HG02642 (cell line): ENCODE measurements around the gene VEGFB.

ENCODE experiments used
- ATAC-seq: cut with Tn5 transposase; IDR thresholded peaks from one replicate; pipeline ENCODE4 v1.9.1; 2021; ENCODE audit warnings: mild to moderate bottlenecking; ENCODE audit not compliant: unreplicated experiment, poor library complexity

The VEGFB gene

DNA sequence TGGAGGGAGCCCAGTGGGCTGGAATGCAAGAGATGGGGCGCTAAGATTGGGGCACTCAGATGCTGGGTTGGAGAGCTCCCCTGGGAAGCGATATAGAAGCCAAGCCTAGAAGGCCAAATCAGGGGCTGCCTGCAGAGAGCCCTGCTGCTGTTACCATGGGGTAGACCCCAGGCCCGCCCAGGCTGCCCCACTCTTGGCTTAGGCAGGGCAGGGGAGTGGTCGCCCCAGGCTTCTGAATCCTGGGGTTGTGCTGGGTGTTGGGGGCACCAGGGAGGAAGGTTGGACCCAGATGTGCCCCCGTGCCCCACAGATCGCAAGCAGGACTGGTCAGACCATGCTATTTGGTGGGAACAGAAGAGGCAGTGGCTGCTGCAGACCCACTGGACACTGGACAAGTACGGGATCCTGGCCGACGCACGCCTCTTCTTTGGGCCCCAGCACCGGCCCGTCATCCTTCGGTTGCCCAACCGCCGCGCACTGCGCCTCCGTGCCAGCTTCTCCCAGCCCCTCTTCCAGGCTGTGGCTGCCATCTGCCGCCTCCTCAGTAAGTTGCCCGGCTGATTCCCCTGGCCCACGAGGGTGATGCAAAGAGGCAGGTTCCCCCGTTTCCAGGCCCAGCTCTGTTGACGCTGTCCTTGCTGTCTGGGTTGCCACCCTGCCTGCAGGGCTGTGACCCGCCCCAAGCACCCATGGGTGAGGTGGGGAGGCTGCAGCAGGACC lies 23.9 kb upstream of the VEGFB start:
- no peak for ATAC-seq

DNA sequence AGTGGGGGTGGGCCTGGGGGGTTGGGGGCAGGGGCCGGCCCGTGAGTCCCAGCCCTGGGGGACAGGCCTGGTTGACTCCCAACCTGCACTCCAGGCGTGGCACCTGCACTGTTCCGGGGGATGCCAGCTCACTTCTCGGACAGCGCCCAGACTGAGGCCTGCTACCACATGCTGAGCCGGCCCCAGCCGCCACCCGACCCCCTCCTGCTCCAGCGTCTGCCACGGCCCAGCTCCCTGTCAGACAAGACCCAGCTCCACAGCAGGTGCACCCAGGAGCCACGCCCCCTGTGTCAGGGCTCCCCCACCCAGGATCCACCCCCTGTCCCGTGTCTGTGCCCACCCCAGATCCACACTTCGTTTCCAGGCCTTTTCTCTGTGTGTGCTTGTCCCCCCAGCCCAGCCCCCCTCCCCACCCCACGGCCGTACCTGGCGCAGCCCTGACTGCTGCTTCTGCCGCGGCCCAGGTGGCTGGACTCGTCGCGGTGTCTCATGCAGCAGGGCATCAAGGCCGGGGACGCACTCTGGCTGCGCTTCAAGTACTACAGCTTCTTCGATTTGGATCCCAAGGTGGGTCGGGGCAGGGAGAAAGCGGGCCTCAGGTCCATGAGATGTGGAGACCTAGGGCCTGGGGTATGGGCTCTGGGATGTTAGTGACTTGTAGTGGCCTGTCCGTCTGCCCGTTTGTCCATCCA lies 23.1 kb upstream of the VEGFB start:
- ATAC-seq, result no peak

- no peak for ATAC-seq
These were observed 17.5 kb upstream of the VEGFB start for GRCh38 chr11:64216879-64217278.

- ATAC-seq, result no peak
These were observed 15.6 kb upstream of the VEGFB start for GRCh38 chr11:64218628-64219353.

DNA sequence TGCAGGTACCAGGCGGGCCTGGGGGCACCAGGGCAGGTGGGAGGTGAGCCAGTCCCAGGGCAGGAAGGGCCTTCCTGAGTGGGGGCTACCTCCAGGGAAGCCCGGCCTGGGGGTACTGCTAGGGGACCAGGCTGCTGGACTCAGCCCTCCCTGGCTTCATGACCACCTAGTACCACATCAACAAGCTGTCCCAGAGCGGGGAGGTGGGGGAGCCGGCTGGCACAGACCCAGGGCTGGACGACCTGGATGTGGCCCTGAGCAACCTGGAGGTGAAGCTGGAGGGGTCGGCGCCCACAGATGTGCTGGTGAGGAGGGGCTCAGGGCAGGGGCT lies 15.1 kb upstream of the VEGFB start:
- ATAC-seq, result no peak

DNA sequence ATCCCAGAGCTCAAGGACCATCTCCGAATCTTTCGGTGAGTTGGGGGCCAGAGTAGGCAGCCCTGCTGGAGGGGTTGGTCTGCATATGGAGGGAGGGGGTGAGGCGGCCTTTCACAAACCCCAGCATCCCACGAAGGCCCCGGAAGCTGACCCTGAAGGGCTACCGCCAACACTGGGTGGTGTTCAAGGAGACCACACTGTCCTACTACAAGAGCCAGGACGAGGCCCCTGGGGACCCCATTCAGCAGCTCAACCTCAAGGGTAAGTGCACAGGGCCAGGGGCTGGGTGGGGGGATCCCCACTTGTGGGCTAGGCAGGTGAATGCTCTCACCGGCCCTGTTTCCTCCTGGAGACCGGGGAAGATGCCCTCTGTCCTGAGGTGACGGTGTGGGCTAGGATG lies 14.6 kb upstream of the VEGFB start:
- ATAC-seq, result no peak

DNA sequence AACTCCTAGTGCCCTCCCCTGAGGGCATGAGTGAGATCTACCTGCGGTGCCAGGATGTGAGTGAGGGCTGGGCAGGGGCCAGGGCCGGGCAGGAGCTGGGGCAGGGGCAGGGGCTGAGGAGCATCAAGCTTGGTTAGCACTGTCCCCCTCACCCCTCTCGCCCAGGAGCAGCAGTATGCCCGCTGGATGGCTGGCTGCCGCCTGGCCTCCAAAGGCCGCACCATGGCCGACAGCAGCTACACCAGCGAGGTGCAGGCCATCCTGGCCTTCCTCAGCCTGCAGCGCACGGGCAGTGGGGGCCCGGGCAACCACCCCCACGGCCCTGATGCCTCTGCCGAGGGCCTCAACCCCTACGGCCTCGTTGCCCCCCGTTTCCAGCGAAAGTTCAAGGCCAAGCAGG lies 14.1 kb upstream of the VEGFB start:
- ATAC-seq, result no peak

- no peak for ATAC-seq
These were observed 13.6 kb upstream of the VEGFB start for GRCh38 chr11:64220798-64221197.

DNA sequence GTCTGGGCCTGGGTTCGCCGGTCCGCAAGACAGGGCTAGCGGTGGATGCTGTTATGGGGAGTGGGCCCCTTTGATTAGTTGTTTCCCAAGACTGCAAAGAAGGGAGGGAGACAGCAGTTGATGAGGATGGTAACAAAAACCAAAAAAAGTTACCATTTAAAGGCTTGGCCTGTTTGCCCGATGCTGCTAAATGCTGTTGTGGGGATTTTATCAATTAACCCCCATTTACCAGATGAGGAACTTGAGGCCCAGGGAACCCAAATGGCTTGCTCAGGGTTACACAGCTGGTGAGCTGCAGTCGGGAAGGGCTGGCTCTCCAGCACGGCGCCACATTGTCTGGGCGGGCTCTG lies 11.8 kb upstream of the VEGFB start:
- no peak for ATAC-seq

DNA sequence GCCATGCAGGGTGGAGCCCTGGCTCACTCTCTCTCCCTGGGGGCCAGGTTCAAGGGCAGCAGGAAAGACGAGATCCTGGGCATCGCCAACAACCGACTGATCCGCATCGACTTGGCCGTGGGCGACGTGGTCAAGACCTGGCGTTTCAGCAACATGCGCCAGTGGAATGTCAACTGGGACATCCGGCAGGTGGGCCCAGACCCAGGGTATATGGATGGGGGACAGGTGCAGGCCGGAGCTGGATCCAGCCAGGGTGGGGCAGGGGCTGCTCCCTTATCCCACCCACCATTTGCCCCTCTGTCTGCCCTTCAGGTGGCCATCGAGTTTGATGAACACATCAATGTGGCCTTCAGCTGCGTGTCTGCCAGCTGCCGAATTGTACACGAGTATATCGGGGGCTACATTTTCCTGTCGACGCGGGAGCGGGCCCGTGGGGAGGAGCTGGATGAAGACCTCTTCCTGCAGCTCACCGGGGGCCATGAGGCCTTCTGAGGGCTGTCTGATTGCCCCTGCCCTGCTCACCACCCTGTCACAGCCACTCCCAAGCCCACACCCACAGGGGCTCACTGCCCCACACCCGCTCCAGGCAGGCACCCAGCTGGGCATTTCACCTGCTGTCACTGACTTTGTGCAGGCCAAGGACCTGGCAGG lies 11.3 kb upstream of the VEGFB start:
- ATAC-seq, result no peak

DNA sequence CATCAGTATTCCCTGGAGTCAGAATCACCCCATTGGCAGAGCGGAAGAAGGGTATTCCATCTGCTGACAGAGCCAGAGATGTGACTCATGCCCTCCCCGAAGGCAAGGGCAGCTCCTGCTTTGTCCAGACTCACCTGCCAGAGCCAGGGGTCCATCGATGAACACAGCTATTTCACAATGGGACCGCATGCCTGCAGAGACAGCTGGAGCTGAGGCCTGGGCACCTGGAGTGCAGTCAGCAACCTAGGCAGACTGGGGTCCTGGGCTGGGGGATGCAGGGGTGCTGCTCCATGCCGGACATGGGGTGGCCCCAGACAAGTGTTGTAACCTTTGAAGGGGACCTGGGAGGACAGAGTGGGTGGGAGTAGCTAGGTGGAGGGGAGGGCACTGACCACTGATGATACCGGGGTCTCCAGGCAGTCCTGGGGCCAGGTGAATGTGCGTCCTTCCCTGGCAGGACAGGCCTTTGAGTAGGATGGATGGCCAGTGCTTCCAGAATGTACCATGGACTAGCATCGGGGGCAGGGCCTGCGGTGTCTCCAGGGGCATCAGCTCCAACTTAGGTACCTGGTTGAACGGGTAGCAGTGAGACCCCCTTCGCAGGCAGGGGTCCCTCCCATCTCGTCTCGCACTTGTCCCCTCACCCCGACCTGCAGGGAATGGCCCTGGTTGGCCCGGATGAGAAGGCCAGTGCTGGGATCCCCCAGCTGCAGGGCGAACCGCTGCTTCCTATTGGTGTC lies 10.1 kb upstream of the VEGFB start:
- ATAC-seq, result no peak

GRCh38 chr11:64224891-64225607 lies 9.3 kb upstream of the VEGFB start:
- ATAC-seq, result no peak

- peak; percentile 48 for ATAC-seq
These were observed 8.5 kb upstream of the VEGFB start, which contains the start of the genes NUDT22 and TRPT1 for GRCh38 chr11:64225608-64226506. Gene NUDT22 (plus strand): TSS chr11:64226274. CDS start chr11:64226653, 379 bp downstream. Gene TRPT1 (minus strand): TSS chr11:64226186. CDS start chr11:64225860, 326 bp downstream.

DNA sequence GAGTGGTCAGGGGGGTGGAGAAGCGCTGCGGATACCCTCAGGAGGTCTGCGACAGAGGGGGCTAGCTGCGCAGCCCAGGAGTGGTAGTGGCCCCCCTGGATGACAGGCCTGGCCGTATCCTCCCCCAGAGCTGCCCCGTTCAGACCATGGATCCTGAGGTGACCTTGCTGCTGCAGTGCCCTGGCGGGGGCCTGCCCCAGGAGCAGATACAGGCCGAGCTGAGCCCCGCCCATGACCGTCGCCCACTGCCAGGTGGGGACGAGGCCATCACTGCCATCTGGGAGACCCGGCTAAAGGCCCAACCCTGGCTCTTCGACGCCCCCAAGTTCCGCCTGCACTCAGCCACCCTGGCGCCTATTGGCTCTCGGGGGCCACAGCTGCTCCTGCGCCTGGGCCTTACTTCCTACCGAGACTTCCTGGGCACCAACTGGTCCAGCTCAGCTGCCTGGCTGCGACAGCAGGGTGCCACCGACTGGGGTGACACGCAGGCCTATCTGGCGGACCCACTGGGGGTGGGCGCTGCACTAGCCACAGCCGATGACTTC lies 7.8 kb upstream of the VEGFB start:
- ATAC-seq, result peak; percentile 31

GRCh38 chr11:64227405-64227956 lies 6.9 kb upstream of the VEGFB start:
- ATAC-seq, result no peak

- no peak for ATAC-seq
These were observed 5.2 kb upstream of the VEGFB start for GRCh38 chr11:64229090-64229743.

DNA sequence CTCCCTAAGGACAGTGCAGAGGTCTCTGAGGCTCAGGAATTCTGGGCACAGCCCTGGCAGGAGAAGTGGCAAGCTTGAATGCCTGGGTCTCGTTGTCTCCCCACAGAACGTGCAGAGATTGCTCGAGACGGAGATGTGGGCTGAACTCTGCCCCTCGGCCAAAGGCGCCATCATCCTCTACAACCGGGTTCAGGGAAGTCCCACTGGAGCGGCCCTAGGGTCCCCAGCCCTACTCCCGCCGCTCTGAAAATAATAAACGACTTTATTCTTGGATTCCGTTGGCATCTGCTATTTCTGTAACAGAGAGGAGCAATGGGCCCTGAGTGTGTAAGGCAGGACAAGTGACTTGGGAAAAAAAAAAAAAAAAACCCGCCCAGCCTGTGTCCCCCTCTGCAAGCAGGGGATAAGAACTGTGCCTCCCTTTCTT lies 4.6 kb upstream of the VEGFB start:
- ATAC-seq, result no peak
